Activated effector memory CD4-positive, alpha-beta T cell treated with anti-CD3 and anti-CD28 coated beads, Interleukin-2, amount 50 U/mL, for 16 hours (primary cell): ENCODE data around the gene GLYR1.
"Not testable (repeated sequence)": the region's sequence is repeated elsewhere in the genome, so short reads cannot be mapped to it uniquely, and the experiment has no call there.

Experiments used
- DNase-seq: peaks from one replicate; pipeline ENCODE4 v3.0.0-alpha.2; 2020

GLYR1 gene

GRCh38 chr16:4785758-4786433 is 61.2 kb downstream of the GLYR1 start:
- DNase-seq: no peak

GRCh38 chr16:4784444-4784987 is 62.6 kb downstream of the GLYR1 start:
- not testable (repeated sequence) for DNase-seq

GRCh38 chr16:4783951-4784336 is 63.1 kb downstream of the GLYR1 start:
- no peak for DNase-seq

GRCh38 chr16:4783251-4783950 is 63.7 kb downstream of the GLYR1 start:
- DNase-seq: no peak

GRCh38 chr16:4780235-4780634 is 66.9 kb downstream of the GLYR1 start:
- DNase-seq: no peak

- DNase-seq: no peak
Measured at GRCh38 chr16:4778050-4778392, 69.1 kb downstream of the GLYR1 start.

GRCh38 chr16:4777339-4778049 is 69.6 kb downstream of the GLYR1 start:
- no peak for DNase-seq

- DNase-seq: no peak
Measured at GRCh38 chr16:4776141-4776705, 70.9 kb downstream of the GLYR1 start.

- DNase-seq: no peak
Measured at GRCh38 chr16:4775005-4775404, 72.1 kb downstream of the GLYR1 start.

GRCh38 chr16:4772351-4772750 is 74.7 kb downstream of the GLYR1 start:
- DNase-seq: no peak

GRCh38 chr16:4771646-4772045 is 75.4 kb downstream of the GLYR1 start:
- DNase-seq: no peak

- DNase-seq: no peak
Measured at GRCh38 chr16:4769306-4769638, 77.8 kb downstream of the GLYR1 start.

- DNase-seq: peak; percentile 95
Measured at GRCh38 chr16:4768549-4769305, 78.4 kb downstream of the GLYR1 start.

- DNase-seq: no peak
Measured at GRCh38 chr16:4767872-4768548, 79.1 kb downstream of the GLYR1 start.

- DNase-seq: peak; percentile 99
Measured at GRCh38 chr16:4766875-4767628, 80.0 kb downstream of the GLYR1 start, which contains the start of gene ZNF500. Gene ZNF500 (minus strand): TSS chr16:4767162. CDS start chr16:4765978, 1,184 bp downstream.

GRCh38 chr16:4765511-4766474 is 81.3 kb downstream of the GLYR1 start:
- no peak for DNase-seq

GRCh38 chr16:4763791-4764190 is 83.3 kb downstream of the GLYR1 start:
- DNase-seq: no peak

GRCh38 chr16:4762205-4762604 is 84.9 kb downstream of the GLYR1 start:
- no peak for DNase-seq

- no peak for DNase-seq
Measured at GRCh38 chr16:4760221-4760910, 86.7 kb downstream of the GLYR1 start.
